ENCODE measurements around the gene ZSWIM6. TPM values are rescaled to one million over a fixed set of nuclear protein-coding genes. Genes with fewer than 3 reads are reported as not detected.
A peak's percentile ranks its signal among the peaks of the same experiment; 100 is the strongest.

ZSWIM6 gene
- polyA plus RNA-seq, 3 donors, result 1.7 to 33.5 (median 2.7) TPM

- peaks cover 0 to 3% (median 2%) of the 10 kb centered on the region in 3 donors for H3K27me3 Mint-ChIP-seq (ENCODE audit: low read depth in 3 of 3)
- H3K4me3 Mint-ChIP-seq, result no peak overlapping the region
- peaks cover 49% of the 10 kb centered on the region for H3K4me1 Mint-ChIP-seq
- H3K79me2 ChIP-seq (ENCODE audit: insufficient read depth, low read length), result no peaks in the 10 kb centered on the region
- H3K36me3 ChIP-seq (replicated peaks in 1 of 2; ENCODE audit: control insufficient read depth in 1 of 2, insufficient read depth in 2 of 2, low read length in 2 of 2), result no peaks in the 10 kb centered on the region
- H3K27ac ChIP-seq (ENCODE audit: low read depth in 1 of 2, low read length in 2 of 2), result no peak overlapping the region
- WGBS (ENCODE audit: insufficient coverage), result no CpG with 5 or more reads among the region's 4 CpGs
- no peaks in the 10 kb centered on the region for H3K9me3 ChIP-seq (replicated peaks in 1 of 2; ENCODE audit: control insufficient read depth in 1 of 2, insufficient read depth in 1 of 2, low read length in 2 of 2)
- no peaks in the 10 kb centered on the region for H3K27me3 ChIP-seq (ENCODE audit: control insufficient read depth in 2 of 2, insufficient read depth in 2 of 2, low read length in 2 of 2)
- H3K36me3 Mint-ChIP-seq, result no peaks in the 10 kb centered on the region
- H3K9ac ChIP-seq (ENCODE audit: insufficient read depth, low read length, poor library complexity, severe bottlenecking), result no peak overlapping the region
- TF ChIP-seq CTCF (IDR thresholded peaks at IDR 0.05), result no peak
- H3K4me1 ChIP-seq (ENCODE audit: control insufficient read depth in 1 of 2, insufficient read depth in 2 of 2, low read length in 2 of 2), result peaks cover 19 to 39% of the 10 kb centered on the region in 2 donors
- intact Hi-C loops (cut with micrococcal nuclease), result loop anchor here in 1 of 2 donors (10.0 kb wide), 1 partner anchor 127 kb away; no protein-coding TSS in a partner anchor
- DNase-seq, result no peak
- no peaks in the 10 kb centered on the region for H4K20me1 ChIP-seq (ENCODE audit: insufficient read depth, low read length)
- H2AFZ ChIP-seq (ENCODE audit: insufficient read depth, low read depth, low read length, poor library complexity, severe bottlenecking), result peak overlapping the region; percentile 32
- H3K27ac Mint-ChIP-seq, result no peak overlapping the region
- no peak overlapping the region for H3K4me3 ChIP-seq (replicated peaks in 1 of 3; ENCODE audit: low read depth in 2 of 3, low read length in 3 of 3)
- peaks cover 0 to 2% (median 0%) of the 10 kb centered on the region in 7 donors for H3K9me3 Mint-ChIP-seq
- no peak overlapping the region for H3K4me2 ChIP-seq (replicated peaks; ENCODE audit: extremely low read depth, low read length, poor library complexity, severe bottlenecking)
Observed at GRCh38 chr5:61302200-61302563, 29.9 kb upstream of the ZSWIM6 start.

GRCh38 chr5:61303346-61303745 is 28.7 kb upstream of the ZSWIM6 start:
- intact Hi-C loops (cut with micrococcal nuclease), result loop anchor here in 1 of 2 donors (10.0 kb wide), 1 partner anchor 129 kb away; no protein-coding TSS in a partner anchor
- Histone ChIP-seq H3K4me3 (replicated peaks in 1 of 3; ENCODE audit: low read depth in 2 of 3, low read length in 3 of 3) (peak overlapping the region in 1 of 3 experiments; percentile 47), H3K36me3 (replicated peaks in 1 of 2; ENCODE audit: control insufficient read depth in 1 of 2, insufficient read depth in 2 of 2, low read length in 2 of 2) (no peaks in the 10 kb centered on the region)

More at GRCh38 chr5:61303346-61303745, 28.7 kb upstream of the ZSWIM6 start:
- Histone ChIP-seq H3K4me2 (replicated peaks; ENCODE audit: extremely low read depth, low read length, poor library complexity, severe bottlenecking) (peak overlapping the region; percentile 30), H3K4me1 (ENCODE audit: control insufficient read depth in 1 of 2, insufficient read depth in 2 of 2, low read length in 2 of 2) (peaks cover 21 to 45% of the 10 kb centered on the region in 2 donors), H3K27me3 (ENCODE audit: control insufficient read depth in 2 of 2, insufficient read depth in 2 of 2, low read length in 2 of 2) (no peaks in the 10 kb centered on the region), H3K27ac (ENCODE audit: low read depth in 1 of 2, low read length in 2 of 2) (peak overlapping the region in 1 of 2 donors; percentile 15), H3K79me2 (ENCODE audit: insufficient read depth, low read length) (no peaks in the 10 kb centered on the region), H3K9ac (ENCODE audit: insufficient read depth, low read length, poor library complexity, severe bottlenecking) (no peak overlapping the region), H4K20me1 (ENCODE audit: insufficient read depth, low read length) (no peaks in the 10 kb centered on the region), H2AFZ (ENCODE audit: insufficient read depth, low read depth, low read length, poor library complexity, severe bottlenecking) (no peak overlapping the region), H3K9me3 (replicated peaks in 1 of 2; ENCODE audit: control insufficient read depth in 1 of 2, insufficient read depth in 1 of 2, low read length in 2 of 2) (no peaks in the 10 kb centered on the region)
- Mint-ChIP-seq H3K36me3 (no peaks in the 10 kb centered on the region), H3K27me3 (ENCODE audit: low read depth in 3 of 3) (peaks cover 0 to 3% (median 2%) of the 10 kb centered on the region in 3 donors), H3K9me3 (peaks cover 0 to 2% (median 0%) of the 10 kb centered on the region in 7 donors), H3K4me1 (peaks cover 50% of the 10 kb centered on the region), H3K4me3 (peak overlapping the region in 1 of 2 donors; percentile 43), H3K27ac (peak overlapping the region in 1 of 7 donors; percentile 37)
- no CpG with 5 or more reads among the region's 4 CpGs for WGBS (ENCODE audit: insufficient coverage)
- no peak for TF ChIP-seq CTCF (IDR thresholded peaks at IDR 0.05)
- DNase-seq, result no peak
